HL-60 (cell line): ENCODE measurements around the gene PDGFC.

Experiments
- DNase-seq, 2 experiments: peaks; one replicate each; pipeline ENCODE4 v3.0.0-alpha.2; 2010 to 2020; ENCODE audit warnings: low read depth in 1 of 2, low spot score in 1 of 2
- H3K27ac ChIP-seq: fragments of 250-450 bp; sonication (Bioruptor Pico); replicated peaks from 2 replicates; pipeline ENCODE4 v1.5.1; 2020; ENCODE audit warnings: mild to moderate bottlenecking, moderate library complexity
- H3K27me3 ChIP-seq: fragments of 250-450 bp; sonication (Bioruptor Pico); 2 replicates; pipeline ENCODE4 v1.5.1; 2021; ENCODE audit warnings: mild to moderate bottlenecking, moderate library complexity; ENCODE audit not compliant: insufficient read depth, poor library complexity, severe bottlenecking
- H3K4me3 ChIP-seq: replicated peaks from 2 replicates; pipeline ENCODE4 v1.5.1; 2011; ENCODE audit warnings: mild to moderate bottlenecking, control low read depth, low read length; ENCODE audit not compliant: insufficient read depth
- GABPA ChIP-seq: IDR thresholded peaks from 2 replicates; pipeline ENCODE4 v1.6.1; 2012; ENCODE audit warnings: low read depth
- POLR2AphosphoS5 ChIP-seq: IDR thresholded peaks from 2 replicates; pipeline ENCODE4 v1.6.1; 2012; ENCODE audit warnings: low read depth
- REST ChIP-seq: IDR thresholded peaks from 2 replicates; pipeline ENCODE4 v1.6.1; 2012; ENCODE audit warnings: low read depth; ENCODE audit not compliant: insufficient replicate concordance
- SPI1 ChIP-seq: IDR thresholded peaks from 2 replicates; pipeline ENCODE4 v1.6.1; 2012; ENCODE audit warnings: low read depth, mild to moderate bottlenecking, borderline replicate concordance
- TF ChIP-seq, protein P1 (sequence below): IDR thresholded peaks from one replicate; pipeline ENCODE4 v1.5.1; 2011; ENCODE audit warnings: low read length, control low read depth, inconsistent platforms; ENCODE audit not compliant: insufficient read depth

Gene PDGFC

DNA sequence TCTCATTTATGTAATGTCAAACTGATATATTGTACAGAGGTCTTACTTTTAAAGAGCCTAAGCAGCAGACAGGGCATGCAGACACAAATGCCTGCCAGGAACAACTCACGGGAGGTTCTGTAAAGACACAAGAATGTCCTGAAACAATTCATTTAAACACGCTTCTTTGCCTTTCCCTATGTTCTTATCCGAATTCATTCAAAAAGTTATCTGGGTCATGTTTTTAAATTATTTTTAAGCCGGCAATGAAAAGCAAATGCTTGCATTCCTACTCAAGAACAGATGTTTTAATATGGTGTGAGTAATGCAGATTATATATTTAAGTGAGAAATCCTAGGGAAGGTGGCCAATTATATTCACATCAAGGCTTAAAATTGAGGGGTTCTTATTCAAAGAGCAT is 192.6 kb downstream of the PDGFC start:
- Histone ChIP-seq H3K27me3 (no peaks in the 10 kb centered on the region), H3K4me3 (no peak overlapping the region), H3K27ac (no peak overlapping the region)
- TF ChIP-seq GABPA (no peak), REST (no peak), POLR2AphosphoS5 (no peak), SPI1 (no peak)
- TF ChIP-seq, protein P1, sequence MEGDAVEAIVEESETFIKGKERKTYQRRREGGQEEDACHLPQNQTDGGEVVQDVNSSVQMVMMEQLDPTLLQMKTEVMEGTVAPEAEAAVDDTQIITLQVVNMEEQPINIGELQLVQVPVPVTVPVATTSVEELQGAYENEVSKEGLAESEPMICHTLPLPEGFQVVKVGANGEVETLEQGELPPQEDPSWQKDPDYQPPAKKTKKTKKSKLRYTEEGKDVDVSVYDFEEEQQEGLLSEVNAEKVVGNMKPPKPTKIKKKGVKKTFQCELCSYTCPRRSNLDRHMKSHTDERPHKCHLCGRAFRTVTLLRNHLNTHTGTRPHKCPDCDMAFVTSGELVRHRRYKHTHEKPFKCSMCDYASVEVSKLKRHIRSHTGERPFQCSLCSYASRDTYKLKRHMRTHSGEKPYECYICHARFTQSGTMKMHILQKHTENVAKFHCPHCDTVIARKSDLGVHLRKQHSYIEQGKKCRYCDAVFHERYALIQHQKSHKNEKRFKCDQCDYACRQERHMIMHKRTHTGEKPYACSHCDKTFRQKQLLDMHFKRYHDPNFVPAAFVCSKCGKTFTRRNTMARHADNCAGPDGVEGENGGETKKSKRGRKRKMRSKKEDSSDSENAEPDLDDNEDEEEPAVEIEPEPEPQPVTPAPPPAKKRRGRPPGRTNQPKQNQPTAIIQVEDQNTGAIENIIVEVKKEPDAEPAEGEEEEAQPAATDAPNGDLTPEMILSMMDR: no peak
- DNase-seq: no peak

- no peak overlapping the region for H3K27ac ChIP-seq
- H3K4me3 ChIP-seq: no peak overlapping the region
- TF ChIP-seq, protein P1: no peak
- no peak for TF ChIP-seq REST
- TF ChIP-seq POLR2AphosphoS5: no peak
- TF ChIP-seq SPI1: no peak
- TF ChIP-seq GABPA: no peak
- no peak for DNase-seq
- H3K27me3 ChIP-seq: no peaks in the 10 kb centered on the region
Measured at GRCh38 chr4:156778606-156779005, 193.0 kb downstream of the PDGFC start.

- Histone ChIP-seq H3K4me3 (no peak overlapping the region), H3K27me3 (no peaks in the 10 kb centered on the region), H3K27ac (no peak overlapping the region)
- DNase-seq: no peak
- TF ChIP-seq SPI1: no peak
- TF ChIP-seq, protein P1: no peak
- TF ChIP-seq POLR2AphosphoS5: no peak
Measured at GRCh38 chr4:156778093-156778492, 193.5 kb downstream of the PDGFC start.

GRCh38 chr4:156775813-156776212 is 195.8 kb downstream of the PDGFC start:
- no peak for TF ChIP-seq POLR2AphosphoS5
- no peak for TF ChIP-seq REST
- TF ChIP-seq SPI1: peak; percentile 44; the same call in 1 of the 2 replicates
- TF ChIP-seq, protein P1: no peak
- peak in 1 of 2 experiments; percentile 12 for DNase-seq
- Histone ChIP-seq H3K4me3 (no peak overlapping the region), H3K27ac (no peak overlapping the region), H3K27me3 (no peaks in the 10 kb centered on the region)
